ENCODE measurements around the gene ASPSCR1. TPM values are rescaled to one million over a fixed set of nuclear protein-coding genes. Genes with fewer than 3 reads are reported as not detected.
A peak's percentile ranks its signal among the peaks of the same experiment; 100 is the strongest.

Gene ASPSCR1
- total and polyA plus RNA-seq, 2 of the 13 experiments (the other 11 are each of a cell fraction or from before 2014, with no cell fraction given): 274 to 314 TPM

GRCh38 chr17:82021107-82021899 lies 43.9 kb downstream of the ASPSCR1 start (continued):
- TF ChIP-seq ZNF264 (CRISPR knock-in tag; IDR thresholded peaks at IDR 0.05) (peak; percentile 27; the same call in 1 of the 2 replicates), ZNF552 (CRISPR knock-in tag; IDR thresholded peaks at IDR 0.05; ENCODE audit: borderline replicate concordance) (peak; percentile 62; the same call in 1 of the 2 replicates), ZNF296 (CRISPR knock-in tag; conservative IDR thresholded peaks at IDR 0.05) (peak; percentile 91), ZNF776 (CRISPR knock-in tag; IDR thresholded peaks at IDR 0.05) (0 out of 2 replicates have a peak, but pooled peaks have one; percentile 2), ZSCAN25 (CRISPR knock-in tag; IDR thresholded peaks at IDR 0.05) (peak; percentile 56; the same call in 1 of the 2 replicates), ZNF879 (CRISPR knock-in tag; IDR thresholded peaks at IDR 0.05) (no peak), KLF11 (CRISPR knock-in tag; IDR thresholded peaks at IDR 0.05) (0 out of 2 replicates have a peak, but pooled peaks have one; percentile 24), ZBTB25 (CRISPR knock-in tag; IDR thresholded peaks at IDR 0.05) (no peak), SSRP1 (CRISPR knock-in tag; IDR thresholded peaks at IDR 0.05) (peak; percentile 32; the same call in 1 of the 2 replicates)
- TF ChIP-seq, protein P1, sequence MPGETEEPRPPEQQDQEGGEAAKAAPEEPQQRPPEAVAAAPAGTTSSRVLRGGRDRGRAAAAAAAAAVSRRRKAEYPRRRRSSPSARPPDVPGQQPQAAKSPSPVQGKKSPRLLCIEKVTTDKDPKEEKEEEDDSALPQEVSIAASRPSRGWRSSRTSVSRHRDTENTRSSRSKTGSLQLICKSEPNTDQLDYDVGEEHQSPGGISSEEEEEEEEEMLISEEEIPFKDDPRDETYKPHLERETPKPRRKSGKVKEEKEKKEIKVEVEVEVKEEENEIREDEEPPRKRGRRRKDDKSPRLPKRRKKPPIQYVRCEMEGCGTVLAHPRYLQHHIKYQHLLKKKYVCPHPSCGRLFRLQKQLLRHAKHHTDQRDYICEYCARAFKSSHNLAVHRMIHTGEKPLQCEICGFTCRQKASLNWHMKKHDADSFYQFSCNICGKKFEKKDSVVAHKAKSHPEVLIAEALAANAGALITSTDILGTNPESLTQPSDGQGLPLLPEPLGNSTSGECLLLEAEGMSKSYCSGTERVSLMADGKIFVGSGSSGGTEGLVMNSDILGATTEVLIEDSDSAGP (CRISPR knock-in tag; IDR thresholded peaks at IDR 0.05; ENCODE audit: borderline replicate concordance): peak; percentile 81; the same call in 1 of the 2 replicates
- TF ChIP-seq, protein P2, sequence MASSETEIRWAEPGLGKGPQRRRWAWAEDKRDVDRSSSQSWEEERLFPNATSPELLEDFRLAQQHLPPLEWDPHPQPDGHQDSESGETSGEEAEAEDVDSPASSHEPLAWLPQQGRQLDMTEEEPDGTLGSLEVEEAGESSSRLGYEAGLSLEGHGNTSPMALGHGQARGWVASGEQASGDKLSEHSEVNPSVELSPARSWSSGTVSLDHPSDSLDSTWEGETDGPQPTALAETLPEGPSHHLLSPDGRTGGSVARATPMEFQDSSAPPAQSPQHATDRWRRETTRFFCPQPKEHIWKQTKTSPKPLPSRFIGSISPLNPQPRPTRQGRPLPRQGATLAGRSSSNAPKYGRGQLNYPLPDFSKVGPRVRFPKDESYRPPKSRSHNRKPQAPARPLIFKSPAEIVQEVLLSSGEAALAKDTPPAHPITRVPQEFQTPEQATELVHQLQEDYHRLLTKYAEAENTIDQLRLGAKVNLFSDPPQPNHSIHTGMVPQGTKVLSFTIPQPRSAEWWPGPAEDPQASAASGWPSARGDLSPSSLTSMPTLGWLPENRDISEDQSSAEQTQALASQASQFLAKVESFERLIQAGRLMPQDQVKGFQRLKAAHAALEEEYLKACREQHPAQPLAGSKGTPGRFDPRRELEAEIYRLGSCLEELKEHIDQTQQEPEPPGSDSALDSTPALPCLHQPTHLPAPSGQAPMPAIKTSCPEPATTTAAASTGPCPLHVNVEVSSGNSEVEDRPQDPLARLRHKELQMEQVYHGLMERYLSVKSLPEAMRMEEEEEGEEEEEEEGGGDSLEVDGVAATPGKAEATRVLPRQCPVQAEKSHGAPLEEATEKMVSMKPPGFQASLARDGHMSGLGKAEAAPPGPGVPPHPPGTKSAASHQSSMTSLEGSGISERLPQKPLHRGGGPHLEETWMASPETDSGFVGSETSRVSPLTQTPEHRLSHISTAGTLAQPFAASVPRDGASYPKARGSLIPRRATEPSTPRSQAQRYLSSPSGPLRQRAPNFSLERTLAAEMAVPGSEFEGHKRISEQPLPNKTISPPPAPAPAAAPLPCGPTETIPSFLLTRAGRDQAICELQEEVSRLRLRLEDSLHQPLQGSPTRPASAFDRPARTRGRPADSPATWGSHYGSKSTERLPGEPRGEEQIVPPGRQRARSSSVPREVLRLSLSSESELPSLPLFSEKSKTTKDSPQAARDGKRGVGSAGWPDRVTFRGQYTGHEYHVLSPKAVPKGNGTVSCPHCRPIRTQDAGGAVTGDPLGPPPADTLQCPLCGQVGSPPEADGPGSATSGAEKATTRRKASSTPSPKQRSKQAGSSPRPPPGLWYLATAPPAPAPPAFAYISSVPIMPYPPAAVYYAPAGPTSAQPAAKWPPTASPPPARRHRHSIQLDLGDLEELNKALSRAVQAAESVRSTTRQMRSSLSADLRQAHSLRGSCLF (CRISPR knock-in tag; IDR thresholded peaks at IDR 0.05; ENCODE audit: borderline replicate concordance): peak; percentile 18; the same call in 1 of the 2 replicates
- TF ChIP-seq, protein P3, sequence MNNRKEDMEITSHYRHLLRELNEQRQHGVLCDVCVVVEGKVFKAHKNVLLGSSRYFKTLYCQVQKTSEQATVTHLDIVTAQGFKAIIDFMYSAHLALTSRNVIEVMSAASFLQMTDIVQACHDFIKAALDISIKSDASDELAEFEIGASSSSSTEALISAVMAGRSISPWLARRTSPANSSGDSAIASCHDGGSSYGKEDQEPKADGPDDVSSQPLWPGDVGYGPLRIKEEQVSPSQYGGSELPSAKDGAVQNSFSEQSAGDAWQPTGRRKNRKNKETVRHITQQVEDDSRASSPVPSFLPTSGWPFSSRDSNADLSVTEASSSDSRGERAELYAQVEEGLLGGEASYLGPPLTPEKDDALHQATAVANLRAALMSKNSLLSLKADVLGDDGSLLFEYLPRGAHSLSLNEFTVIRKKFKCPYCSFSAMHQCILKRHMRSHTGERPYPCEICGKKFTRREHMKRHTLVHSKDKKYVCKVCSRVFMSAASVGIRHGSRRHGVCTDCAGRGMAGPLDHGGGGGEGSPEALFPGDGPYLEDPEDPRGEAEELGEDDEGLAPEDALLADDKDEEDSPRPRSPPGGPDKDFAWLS (CRISPR knock-in tag; IDR thresholded peaks at IDR 0.05; ENCODE audit: borderline replicate concordance): peak; percentile 73; the same call in 1 of the 2 replicates
